NCI-H446 (cell line): ENCODE measurements around the gene SRMS.

Experiments used
- DNase-seq, 2 experiments: peaks; one replicate each; lab custom pipeline; 2025; lab: John Stamatoyannopoulos, UW

SRMS gene

DNA sequence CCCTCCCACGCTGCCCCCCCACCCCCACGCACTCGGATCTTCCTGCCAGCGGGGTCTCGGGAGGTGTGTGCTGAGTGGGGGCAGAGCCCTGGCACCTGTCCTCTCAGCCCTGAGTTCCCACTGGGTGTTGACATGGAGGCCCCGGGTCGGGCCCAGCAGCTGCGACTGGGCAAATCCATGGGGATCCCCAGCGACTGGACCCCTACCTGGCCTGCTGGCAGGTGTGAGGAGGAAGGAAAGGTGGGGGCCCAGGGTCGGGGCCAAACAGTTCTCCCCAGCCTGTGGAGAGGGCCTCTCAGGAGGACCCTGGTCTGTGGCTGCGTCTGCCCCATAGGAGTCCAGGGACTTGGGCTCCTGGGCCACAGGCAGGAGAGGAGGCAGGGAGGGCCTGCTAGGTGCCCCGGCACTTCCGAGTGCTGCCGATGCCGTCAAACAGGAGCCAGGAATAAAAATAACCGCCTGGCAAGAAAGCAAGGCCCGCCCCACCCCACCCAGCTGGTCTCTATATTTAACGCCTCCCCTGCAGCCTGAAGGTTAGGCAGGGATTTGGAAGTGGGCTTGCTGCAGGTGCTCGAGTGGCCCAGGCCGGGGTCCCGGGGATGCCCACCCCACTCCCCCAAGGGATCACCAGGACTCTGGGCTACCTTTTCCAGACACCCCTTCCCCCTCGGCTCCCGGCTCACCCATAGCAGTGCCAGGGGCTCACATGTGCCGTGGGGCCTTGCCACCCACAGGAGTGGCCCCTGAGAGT lies 47.2 kb downstream of the SRMS start:
- DNase-seq: no peak

DNA sequence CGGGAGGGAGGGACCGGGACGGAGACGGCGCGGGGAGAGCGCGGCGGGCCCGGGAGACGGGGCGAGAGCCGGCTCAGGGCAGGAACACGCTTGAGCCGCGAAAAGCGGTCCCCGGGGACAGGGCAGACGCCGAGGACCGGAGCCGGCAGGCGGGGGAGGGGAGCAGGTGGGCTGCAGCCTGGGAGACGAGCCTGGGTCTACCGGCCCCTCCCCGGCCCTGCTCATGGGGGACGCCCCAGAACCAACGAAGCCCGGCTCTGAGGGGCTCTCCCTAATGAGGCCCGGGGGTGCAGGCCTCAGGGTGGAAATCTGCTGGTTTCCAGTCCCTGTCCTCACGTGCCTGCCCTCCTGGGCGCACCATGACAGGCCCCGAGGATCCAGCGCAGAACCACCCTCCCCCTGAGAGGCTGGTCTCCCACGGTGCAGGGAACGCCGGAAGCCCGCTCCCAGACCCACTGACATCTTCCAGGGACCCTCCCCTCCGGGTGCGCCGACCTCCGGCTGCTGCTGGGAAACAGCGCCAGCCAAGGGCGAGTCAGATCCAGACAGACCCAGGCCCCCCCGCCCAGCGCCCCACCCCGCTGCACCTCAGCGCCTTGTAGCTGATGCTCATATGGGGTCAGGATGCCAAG lies 48.1 kb downstream of the SRMS start:
- no peak for DNase-seq

DNA sequence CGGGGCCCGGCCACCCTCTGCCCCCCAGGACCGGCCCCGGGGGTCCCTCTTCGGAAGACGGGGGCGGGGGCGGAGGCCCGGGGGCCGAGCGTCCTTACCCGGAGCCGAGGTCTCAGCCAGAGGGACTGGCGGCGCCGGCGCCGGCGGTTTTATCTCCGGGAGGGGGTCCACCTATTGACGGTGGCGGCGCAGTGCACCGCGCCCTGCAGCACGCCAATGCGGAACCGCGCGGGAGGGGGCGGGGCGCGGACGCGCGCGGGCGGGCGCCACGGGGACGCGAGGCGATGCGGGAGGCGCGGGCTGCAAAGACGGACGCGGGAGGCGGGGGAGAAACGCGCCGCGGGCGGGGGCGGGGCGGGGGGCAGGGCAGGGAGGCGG lies 48.6 kb downstream of the SRMS start, which contains the start of gene EEF1A2:
Gene EEF1A2, minus strand, starts transcription at position 124 of the 378 bp plus-strand sequence. CDS start 1,320 bp downstream, outside the sequence.
- peak in 1 of 2 experiments; percentile 73 for DNase-seq

DNA sequence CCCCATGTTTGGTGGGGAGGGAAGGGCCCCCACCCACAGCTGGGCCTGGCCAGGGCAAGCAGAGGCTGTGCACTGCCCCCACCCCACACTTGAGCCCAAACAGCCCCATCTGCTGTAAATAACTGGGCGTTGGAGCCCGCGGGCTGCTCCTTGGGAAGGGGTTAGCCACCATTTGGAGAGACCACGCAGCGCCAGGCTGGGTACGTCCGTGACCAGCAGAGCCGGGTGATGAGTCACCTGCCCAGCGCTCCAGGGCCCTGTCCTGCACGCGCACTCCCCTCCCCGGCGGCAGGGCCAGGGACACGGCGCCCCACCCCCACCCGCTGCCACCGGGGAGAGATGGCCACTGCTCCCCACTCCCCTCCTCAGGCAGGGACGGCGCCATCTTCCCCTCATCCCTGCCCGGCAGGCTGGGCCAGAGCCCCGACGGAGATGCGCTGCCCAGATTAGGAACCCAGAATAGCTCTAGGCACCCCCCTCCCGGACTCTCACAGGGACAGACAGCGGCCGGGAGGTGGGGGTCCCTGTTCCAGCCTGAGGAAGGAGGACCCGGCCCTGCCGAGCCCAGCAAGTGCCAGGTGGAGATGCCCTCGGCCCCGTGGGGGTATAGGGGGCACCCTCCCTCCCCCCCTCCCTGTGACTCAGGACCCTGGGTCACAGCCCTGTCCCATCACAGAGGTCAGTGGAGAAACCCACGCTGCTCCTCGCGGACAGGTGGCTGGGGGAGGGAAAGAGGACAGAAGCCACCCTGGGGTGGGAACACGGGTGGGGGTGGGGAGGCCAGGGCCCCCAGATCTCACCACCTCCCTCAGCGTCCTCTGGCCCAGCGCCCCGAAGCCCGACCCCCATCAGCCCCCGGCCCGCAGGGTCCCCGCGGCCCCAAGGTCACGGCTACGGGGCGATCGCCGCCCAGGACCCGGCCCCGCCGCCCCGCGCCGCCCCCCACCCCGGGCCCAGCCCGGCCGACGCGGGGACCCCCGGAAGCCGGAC lies 49.3 kb downstream of the SRMS start:
- DNase-seq: peak in 1 of 2 experiments; percentile 45

DNA sequence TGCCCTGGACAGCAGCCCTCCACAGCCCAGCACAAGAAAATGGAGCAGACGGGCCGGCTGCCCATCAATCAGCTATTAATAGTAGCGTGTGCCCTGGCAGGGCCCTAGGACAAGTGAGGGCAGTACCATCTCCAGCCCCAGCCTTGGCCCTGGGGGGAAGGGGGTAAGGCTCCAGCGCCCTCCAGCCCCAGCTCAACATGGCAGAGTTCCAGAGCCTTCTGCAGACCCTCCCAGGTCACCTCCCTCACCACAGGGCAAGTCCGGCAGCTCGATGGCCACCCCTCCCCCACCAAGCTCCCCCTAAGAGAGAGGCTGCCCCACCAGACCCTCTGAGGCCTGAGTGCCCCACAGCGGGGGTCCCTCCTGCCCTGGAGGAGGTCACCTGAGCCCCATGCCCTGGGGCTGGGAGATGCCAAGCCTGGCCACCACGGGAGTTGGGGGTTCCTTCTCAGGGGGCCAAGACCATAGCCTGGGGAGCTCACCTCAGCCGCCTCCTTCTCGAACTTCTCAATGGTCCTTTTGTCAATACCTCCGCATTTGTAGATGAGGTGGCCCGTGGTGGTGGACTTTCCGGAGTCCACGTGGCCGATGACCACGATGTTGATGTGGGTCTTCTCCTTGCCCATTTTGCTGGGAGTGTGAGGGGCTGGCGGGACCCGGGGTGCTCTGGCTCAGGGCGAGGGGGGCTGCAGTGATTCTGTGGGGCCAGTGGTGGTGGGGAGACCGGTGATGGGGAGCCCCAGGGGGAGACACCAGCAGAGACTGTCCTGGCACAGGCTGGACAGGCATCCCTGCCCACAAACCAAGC lies 50.2 kb downstream of the SRMS start:
- no peak for DNase-seq

DNA sequence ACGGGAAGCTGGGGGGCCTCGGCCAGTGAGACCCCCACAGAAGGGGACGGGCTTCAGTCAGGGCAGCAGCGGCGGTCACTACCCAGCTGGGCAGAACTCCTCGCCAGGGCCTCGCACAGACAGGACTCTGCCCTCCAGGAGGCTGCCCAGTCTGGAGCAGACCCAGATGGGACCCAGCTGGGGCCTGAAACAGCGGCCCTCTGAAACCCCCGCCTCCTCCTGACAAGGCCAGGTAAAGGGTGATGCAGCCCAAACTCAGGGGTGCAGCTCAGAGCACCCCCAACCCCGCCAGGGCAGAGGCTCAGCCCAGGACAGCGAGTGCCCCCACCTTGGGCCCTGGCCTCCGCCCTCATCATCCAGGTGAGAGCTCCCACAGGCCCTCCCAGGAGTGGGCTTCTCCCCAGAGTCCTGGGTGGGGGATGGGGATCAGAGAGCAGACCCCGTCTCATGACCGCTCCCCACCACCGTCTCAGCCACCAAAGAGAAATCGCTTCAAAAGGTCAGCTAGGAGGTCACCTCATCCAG lies 50.9 kb downstream of the SRMS start:
- no peak for DNase-seq

DNA sequence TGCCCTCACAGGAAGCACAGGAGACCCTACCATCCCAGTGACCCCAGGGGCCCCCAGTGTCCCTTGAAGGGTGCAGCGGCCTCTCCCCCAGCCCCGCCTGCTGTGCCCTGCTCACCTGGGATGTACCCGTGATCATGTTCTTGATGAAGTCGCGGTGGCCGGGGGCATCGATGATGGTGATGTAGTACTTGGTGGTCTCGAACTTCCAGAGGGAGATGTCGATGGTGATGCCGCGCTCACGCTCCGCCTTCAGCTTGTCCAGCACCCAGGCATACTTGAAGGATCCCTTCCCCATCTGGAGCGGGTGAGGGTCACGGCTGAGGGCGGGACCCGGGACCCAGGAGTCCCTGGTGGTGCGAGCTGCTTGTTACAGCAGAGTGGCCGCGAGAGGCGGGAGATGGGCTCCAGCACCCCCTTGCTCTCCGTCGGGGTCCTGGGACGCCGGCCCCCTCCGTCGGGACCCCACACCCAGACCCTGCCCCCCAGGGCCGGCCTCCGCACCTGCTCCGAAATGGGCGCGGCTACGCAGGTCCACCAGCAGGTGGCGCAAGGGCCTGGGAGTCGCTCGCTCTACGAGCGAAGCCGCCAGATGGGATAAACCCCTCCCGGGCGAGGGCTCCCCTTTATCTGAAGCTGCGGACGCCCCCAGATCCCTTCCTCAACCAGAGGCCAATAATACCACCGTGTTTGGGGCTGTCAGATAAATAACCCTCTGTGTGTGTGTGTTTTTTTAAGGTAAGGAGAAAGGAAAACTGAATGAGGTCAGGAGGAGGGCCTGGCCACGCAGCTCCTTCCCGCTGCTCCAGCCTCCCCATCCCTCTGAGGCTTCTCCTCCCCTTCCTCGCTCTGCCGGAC lies 51.6 kb downstream of the SRMS start:
- no peak for DNase-seq

DNA sequence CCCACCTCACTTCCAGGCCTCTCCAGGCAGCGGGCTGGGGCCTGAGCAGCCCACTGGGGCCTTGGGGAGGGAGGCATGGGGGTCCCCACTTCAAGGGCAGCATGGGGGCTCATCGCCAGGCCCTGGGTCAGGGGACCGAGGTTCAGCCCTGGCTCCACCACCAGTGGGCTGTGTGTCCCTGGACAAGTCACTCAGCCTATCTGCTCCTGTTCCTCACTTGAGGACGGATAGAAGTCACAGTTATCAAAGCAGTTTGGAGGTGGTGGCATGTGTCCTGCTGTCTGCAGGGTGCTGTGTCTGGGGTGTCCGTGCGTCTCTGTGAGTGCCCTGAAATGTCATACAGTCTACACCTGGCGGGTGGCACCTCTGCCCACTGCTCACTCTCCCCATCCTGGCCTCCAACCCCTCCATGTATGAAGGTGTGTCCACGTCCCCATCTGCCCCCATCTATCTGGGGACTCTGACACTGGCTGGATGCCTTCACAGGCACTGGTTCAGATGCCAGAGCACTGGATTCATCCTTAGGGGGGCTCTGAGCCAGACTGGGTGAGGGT lies 52.3 kb downstream of the SRMS start:
- DNase-seq: no peak

DNA sequence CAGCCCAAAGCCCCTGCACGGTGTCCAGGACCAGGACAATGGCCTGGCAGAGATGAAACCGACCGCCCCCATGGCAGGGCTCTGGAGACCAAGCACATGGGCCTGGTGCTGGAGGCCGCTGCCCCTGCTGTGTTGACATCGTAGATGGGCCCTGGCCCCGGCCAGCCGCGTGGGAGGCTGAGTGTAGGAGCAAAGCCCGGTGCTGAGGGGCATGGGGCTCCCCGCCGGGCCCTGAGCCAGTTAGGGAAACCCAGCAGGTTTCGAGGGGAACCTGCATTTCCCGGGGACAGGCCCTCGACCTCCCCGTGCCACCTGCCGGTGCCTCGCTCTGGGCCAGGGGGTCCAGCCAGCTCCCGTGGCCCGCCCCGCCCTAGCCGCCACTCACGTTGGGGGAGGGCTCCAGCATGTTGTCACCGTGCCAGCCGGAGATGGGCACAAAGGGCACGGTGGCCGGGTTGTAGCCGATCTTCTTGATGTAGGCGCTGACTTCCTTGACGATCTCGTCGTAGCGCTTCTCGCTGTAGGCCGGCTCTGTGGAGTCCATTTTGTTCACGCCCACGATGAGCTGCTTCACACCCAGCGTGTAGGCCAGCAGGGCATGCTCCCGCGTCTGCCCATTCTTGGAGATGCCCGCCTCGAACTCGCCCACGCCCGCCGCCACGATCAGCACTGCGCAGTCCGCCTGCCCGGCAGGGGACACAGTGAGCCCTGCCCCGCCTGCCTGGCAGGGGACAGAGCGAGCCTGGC lies 53.0 kb downstream of the SRMS start:
- DNase-seq: no peak

DNA sequence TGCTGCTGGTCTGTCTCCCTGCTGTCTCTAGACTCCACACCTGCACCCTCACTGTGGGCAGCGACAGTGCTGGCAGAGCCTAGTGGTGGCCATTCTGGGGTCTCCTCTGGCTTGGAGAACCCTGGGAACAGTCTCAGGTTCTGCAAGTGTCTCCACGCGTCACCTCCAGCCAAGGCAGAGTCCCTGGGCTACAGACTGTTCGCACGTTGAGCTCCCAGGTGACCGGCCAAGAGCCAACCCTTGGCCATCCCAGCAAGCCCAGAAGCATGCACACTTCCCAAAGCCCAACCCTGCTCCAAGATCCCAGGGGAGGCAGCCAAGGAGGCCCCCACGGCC lies 53.5 kb downstream of the SRMS start:
- DNase-seq: no peak

DNA sequence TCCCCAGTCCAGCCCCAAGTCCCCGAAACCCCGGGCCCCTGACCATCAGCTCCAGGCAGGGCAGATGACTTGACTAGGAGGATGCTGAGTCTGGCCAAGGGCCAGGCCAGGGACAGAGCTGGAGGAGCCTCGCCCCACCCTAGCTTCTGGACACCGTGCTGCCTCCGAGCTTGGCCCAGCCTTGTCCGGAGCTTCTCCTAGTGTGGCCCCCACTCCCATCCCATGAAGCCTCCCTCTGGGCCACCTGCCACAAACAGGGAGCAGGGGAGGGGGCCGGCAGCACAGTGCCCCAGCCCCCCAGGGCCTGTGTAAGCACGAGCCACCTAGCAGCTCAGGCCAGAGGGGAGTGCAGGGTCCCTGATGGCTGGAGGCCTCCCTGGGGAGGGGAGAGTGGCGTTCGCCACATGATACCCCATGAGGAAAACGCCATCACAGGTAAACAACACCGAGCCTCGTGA lies 54.0 kb downstream of the SRMS start:
- DNase-seq: no peak

DNA sequence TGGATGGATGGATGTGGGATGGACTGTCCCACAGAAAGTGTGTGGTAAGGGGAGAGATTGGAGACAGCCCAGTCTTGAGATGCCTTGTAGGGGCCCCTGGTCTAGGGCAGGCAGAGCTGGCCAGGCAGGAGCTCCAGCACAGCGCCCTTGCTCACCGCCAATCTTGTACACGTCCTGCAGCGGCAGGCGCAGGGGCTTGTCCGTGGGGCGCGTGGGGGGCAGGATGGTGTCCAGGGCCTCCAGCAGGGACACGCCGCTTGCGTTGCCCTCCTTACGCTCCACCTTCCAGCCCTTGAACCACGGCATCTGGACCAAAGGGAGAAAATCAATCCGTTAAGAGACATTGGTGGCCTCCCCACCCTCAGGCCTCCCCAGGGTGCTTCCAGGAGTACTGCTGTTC lies 54.6 kb downstream of the SRMS start:
- no peak for DNase-seq

DNA sequence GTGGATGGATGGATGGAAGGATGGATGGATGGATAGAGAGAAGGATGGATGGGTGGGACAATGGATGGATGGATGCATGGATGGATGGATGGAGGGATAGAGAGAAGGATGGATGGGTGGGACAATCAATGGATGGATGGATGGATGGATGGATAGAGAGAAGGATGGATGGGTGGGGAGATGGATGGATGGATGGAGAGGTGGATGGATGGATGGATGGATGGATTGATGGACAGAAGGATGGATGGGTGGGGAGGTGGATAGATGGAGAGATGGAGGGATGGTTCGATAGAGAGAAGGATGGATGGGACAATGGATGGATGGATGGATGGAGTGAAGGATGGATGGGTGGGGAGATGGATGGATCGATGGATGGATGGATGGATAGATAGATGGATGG lies 55.0 kb downstream of the SRMS start:
- no peak for DNase-seq

DNA sequence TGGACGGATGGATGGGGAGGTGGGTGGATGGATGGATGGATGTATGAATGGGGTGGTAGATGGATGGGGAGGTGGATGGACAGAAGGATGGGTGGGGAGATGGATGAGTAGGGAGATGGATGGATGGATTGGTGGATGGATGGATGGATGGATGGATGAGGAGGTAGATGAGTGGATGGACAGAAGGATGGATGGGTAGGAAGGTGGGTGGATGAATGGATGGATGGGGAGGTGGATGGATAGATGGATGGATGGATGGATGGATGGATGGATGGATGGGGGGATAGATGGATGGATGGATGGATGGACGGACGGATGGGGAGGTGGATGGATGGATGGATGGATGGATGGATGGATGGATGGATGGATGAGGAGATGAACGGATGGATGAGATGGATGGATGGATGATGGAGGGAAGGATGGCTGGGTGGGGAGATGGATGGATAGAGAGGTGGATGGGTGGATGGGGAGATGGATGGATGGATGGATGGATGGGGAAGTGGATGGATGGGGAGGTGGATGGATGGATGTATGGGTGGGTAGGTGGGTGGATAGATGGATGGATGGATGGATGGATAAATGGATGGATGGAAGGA lies 55.8 kb downstream of the SRMS start:
- DNase-seq: no peak

DNA sequence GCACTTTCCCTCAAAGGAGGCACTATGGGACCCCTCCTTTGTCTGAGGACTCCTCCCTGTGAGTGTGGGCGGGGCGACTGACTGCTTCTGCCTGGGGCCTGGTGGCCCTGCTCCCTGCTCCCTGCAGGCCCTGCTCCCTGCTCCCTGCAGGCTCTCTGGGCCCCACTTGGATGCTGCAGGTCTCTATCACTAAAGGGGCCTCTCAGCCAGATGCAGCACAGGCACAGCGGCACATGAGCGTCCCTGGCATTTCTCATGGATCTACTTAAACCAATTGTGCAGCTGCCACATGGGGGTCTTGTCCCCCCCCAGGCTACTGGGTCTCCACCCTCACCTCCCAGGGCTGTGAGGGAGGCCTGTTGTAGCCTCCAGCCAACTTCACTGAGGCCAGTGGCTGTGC lies 56.5 kb downstream of the SRMS start:
- no peak for DNase-seq
